Measurements from ENCODE around the gene GRK5.

DNA sequence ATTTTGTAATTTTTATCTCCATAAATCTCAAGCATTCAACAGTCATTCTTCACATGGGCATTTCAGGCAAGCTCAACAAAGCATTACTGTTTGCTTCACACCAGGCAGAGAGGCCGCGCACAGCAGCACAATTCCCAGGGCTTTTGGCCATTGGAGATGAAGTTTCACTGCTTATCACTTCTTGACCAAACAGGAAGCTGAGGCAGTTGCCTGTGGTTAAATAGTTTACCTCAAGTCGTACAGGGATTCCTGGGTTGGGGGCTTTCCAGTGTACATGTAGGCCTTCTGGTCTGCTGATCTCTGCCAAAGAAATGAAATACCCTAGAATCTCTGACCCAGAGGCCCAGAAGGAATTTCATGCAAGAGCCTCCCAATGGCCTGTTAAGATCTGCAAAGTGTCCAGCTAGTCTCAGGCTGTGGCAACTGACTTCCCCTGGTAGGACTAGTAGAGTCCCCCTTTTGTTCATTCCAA, 17.5 kb upstream of the GRK5 start:
- TF ChIP-seq, protein P1, sequence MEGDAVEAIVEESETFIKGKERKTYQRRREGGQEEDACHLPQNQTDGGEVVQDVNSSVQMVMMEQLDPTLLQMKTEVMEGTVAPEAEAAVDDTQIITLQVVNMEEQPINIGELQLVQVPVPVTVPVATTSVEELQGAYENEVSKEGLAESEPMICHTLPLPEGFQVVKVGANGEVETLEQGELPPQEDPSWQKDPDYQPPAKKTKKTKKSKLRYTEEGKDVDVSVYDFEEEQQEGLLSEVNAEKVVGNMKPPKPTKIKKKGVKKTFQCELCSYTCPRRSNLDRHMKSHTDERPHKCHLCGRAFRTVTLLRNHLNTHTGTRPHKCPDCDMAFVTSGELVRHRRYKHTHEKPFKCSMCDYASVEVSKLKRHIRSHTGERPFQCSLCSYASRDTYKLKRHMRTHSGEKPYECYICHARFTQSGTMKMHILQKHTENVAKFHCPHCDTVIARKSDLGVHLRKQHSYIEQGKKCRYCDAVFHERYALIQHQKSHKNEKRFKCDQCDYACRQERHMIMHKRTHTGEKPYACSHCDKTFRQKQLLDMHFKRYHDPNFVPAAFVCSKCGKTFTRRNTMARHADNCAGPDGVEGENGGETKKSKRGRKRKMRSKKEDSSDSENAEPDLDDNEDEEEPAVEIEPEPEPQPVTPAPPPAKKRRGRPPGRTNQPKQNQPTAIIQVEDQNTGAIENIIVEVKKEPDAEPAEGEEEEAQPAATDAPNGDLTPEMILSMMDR (IDR thresholded peaks at IDR 0.05; ENCODE audit: low read depth, low read length, poor library complexity, severe bottlenecking) = no peak
- TF ChIP-seq EZH2phosphoT487 (IDR thresholded peaks at IDR 0.05; ENCODE audit: borderline replicate concordance, low read length) = no peak
